GM18858 (cell line): ENCODE results near the gene HCN2.
"Not testable (repeated sequence)": the region's sequence is repeated elsewhere in the genome, so short reads cannot be mapped to it uniquely, and the experiment has no call there.

ENCODE experiments used
- ATAC-seq: cut with Tn5 transposase; IDR thresholded peaks from one replicate; pipeline ENCODE4 v1.9.1; 2021; ENCODE audit not compliant: unreplicated experiment

The HCN2 gene

GRCh38 chr19:584240-585001 lies 5.3 kb upstream of the HCN2 start:
- no peak for ATAC-seq

- ATAC-seq = not testable (repeated sequence)
Measured at GRCh38 chr19:585146-585545, 4.5 kb upstream of the HCN2 start.

GRCh38 chr19:585551-586110 lies 4.0 kb upstream of the HCN2 start:
- no peak for ATAC-seq

GRCh38 chr19:588093-588740 lies 1.5 kb upstream of the HCN2 start:
- ATAC-seq = no peak

GRCh38 chr19:588741-589692 lies 664 bp upstream of the HCN2 start:
- no peak for ATAC-seq

- ATAC-seq = no peak
Measured at GRCh38 chr19:590396-590745, 690 bp downstream of the HCN2 start.

GRCh38 chr19:590750-591098 lies 1.0 kb downstream of the HCN2 start:
- ATAC-seq = no peak

GRCh38 chr19:591099-591958 lies 1.6 kb downstream of the HCN2 start:
- no peak for ATAC-seq

- no peak for ATAC-seq
Measured at GRCh38 chr19:592101-592500, 2.4 kb downstream of the HCN2 start.

- ATAC-seq = no peak
Measured at GRCh38 chr19:593055-593454, 3.4 kb downstream of the HCN2 start.

GRCh38 chr19:593505-593904 lies 3.8 kb downstream of the HCN2 start:
- no peak for ATAC-seq

GRCh38 chr19:594265-594870 lies 4.7 kb downstream of the HCN2 start:
- ATAC-seq = no peak

- no peak for ATAC-seq
Measured at GRCh38 chr19:595326-596262, 5.9 kb downstream of the HCN2 start.

- ATAC-seq = no peak
Measured at GRCh38 chr19:596263-596655, 6.6 kb downstream of the HCN2 start.

- ATAC-seq = no peak
Measured at GRCh38 chr19:597406-598315, 8.0 kb downstream of the HCN2 start.

GRCh38 chr19:601310-601709 lies 11.6 kb downstream of the HCN2 start:
- ATAC-seq = no peak

GRCh38 chr19:601790-602189 lies 12.1 kb downstream of the HCN2 start:
- ATAC-seq = no peak
